ENCODE data around the gene RBP2.

RBP2 gene

DNA sequence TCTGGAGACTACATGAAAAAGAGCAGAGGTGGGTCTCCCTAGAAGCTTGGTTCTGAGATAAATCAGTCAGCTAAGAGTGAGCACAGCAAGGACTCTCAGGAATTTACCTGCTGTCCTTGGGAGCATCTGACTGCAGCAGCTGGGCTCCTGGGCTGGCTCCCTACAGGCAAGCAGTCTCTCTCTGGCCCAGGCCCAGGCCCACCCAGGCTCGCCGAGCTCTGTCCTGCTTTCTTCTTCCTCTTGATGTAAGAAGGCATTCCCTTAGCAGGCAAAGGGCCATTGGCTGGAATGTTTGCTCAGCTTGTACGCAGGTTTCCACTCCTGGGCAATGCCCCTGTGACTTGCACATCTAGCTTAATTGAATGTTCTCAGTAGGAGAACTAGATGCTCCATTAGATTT is 4.3 kb upstream of the RBP2 start:
- no peak for DNase-seq

DNA sequence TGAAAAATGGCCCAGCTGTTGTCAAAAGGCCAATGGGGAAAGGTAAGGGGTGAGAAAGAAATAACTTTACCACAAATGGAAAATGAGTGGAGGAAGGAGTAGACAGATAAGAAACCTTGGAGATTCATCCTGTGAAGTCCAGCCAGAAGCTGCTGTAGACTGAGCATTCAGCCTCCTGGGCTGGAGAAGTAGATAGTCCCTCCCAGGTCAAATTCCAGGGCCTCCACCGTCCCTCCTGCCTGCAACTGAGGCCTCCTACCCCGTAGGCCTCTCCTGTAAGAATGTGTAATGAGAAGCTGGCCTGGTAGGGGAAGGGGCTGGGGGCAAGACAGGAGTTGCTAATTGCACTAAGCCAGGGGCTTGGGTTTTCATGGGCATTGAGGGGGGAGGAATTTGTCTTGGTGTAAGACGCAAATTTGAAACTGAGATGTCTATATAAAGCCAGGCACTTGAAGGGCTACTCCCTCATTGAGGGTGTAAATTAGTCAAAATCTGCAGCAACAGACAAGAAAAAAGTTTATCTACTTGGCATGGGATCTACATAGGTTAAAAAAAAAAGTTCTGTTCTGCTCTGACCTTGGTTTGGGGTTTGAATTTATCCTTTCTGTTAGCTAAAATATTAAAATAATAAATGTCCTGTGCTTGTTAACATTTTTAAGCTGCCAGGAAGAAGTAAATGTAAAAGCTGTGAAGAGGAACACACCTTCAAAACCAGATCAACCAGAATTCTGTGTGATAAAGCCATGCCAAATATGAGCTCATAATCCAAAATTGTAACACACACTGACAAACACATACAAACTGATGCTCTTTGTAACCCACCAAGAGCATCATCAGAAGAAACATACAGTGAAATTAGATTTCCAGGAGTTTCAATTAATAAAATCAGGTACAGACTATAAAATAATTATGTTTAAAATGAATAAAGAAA is 1.7 kb upstream of the RBP2 start:
- no peak for DNase-seq

DNA sequence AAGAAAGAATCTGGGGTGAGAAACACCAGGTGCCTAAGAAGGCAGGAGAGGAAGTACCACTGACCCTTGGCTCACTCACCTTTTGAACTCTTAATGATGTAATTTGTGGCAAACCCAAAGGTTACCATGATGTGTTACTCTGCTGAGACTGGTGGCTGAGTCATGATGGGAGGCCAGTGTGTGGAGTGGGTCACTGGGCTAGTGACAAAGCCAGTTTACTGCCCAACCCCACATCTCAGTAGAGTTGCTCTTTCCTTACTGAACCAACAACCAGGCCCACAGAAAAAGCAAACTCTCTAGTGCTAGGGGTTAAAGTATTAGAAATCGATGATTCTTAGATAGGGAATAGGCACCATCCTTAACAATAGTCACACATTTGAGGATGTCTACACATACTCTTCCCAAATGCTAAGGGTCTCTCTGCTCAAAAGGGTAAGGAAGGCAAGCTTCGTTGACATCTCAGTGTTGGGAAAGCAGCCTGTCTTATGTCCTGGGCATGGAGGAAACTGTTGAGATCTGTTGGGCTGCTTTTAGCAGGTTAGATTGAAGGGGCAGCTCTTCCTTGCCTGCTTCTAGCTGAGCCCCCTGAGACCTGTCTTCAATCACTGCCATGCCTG is 3.1 kb downstream of the RBP2 start:
- DNase-seq, result no peak

DNA sequence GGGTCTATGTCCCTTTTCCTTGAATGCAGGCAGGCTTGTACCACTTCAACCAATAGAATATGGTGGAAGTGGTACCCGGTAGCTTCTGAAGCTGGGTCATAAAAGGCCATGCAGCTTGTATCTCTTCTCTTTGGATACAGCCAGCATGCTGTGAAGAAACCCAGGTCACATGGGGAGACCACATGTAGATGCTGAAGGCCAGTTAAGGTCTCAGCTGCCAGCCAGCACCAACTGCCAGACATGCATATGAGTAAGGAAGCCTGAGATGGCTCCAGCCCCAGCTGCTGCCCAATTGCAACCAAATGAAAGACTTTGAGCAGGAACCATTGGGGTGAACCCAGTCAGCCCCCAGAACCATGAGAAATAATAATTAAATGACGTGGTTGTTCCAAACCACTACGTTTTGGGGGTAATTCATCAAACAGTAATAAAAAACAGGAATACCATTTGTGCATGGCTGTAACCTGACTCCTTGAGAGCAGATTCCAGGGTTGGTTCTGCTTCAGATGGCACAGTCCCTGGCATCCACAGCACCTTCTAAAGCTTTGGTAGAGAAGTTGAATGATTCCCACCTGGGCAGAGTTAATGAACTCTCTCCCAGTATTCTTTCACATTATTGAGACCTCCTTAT is 3.8 kb downstream of the RBP2 start:
- no peak for DNase-seq

DNA sequence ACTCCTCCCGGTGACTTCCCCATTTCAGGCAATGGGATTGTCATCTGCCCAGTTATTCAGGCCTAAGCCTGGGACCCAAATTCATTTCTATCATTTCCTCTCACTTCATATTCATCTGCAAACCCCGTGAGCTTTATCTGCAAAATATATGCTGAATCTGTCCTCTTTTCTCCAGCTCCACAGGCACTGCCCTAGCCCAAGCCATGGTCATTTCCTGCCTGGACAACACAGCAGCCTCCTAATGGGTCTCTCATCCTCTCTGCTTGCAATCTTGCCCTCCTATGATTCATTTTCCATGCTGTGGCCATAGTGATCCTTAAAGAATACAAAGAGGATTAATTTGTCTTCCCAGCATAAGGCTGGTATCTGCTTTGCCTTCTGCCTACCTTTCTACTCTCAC is 6.1 kb downstream of the RBP2 start:
- DNase-seq, result no peak

DNA sequence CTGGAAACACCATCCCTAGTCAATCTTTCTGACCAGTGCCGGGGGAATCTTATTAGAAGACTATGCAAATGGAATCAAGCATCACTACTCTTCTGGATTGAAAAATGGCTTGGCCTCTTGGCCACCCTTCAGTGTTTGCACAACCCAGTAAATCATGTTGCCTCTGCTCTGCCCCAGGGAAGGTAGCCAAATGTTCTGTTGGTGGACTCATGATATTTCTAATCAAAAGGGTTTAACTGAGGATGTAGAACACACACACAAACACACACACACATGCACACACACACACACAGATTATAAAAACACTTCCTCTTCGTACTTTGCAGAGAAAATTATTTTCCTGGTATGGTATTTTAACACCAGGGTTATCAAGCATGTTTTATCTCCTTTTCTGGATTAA is 7.9 kb downstream of the RBP2 start:
- DNase-seq, result no peak

DNA sequence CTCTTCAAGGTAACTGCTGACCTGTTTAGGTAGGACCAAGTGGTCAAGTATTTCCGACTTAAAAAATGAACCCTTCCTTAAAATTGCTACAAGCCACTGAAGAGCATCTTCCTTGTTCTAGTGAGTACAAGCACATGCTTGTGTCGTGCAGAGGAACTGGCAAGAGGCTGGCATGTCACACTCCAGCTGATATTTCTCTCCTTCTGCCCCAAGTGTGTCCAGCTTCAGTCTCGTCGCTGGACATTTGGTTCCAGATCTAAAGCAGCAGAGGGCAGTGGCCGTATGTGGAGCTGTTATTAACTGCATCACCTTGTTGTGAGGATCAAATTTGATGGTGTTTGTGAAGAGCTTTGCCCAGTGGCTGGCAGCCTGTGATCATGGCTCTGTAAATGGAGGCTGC is 10.0 kb downstream of the RBP2 start:
- DNase-seq, result no peak

DNA sequence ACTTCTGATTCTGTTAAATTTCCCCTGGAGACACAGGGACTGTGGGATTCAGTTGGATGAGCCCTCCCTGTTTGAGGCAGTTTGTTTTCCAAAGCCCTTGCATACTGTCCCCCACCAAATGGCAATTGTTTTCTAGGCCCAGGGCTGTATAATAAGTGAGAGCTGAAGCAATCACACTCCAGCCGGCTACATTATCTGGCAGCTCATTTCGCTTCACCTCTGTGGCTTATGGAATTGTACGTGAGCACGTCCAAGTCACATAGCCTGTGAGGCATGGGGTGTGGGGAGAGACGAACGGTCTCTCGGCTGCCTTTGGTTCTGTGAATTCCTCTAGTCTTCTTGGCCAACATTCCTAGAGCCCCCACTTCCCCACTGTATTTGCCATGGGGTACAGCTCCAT is 10.7 kb downstream of the RBP2 start:
- no peak for DNase-seq

DNA sequence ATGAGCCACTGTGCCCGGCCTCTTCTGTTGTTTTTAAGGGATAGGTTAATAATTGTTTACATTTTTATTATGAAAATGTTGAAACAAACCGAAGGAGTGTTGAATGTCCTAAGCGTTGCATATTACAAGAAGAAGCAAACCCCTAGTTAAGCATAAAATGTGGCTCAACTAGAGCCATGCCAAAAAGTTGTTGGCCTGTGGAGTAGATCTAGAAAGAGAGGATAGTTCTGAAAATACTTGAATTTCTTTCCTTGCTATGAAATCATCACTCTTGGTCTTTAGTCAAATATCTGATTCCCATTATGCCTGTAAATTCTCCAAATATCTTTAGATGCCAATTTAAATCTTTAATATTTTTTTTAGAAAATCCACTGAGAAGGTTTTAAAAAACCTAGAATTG is 12.8 kb downstream of the RBP2 start:
- no peak for DNase-seq

DNA sequence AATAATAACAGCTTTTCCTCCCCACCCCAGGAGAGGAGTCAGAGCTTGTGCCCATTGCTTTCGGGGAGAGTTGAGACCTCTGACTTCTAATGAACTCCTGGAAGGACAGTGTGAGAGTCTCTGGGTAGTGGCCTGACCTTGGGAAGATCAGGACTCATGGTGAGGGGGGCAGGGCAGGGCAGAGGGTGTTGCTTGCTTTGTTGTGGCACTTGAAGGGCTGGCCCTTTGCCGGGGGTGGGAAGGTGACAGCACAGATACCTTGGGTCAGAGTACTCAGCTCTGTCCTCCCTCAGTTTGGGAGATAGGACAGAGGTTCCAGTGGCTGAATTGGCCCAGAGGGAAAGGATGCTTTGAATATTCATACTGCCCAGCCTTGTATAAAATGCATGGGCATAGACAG is 15.8 kb downstream of the RBP2 start:
- no peak for DNase-seq

DNA sequence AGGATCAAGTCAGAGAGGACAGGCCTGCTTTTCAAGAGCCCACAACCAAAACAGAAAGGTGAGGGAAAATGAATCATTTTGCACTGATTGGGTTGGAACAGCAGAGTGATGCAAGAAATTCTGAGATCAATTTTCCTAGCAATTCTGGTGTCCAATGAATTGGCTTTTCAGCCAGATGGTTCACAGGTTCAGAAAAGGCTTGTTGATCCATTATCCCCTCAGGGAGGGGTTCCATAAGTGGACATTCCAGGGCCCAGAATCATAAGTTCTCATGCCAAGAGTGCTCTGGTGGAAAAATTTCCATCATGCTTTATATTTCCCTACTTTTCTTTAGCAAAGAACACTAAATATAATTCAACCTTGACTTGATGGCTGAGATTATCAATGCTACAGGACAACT is 16.2 kb downstream of the RBP2 start:
- no peak for DNase-seq

DNA sequence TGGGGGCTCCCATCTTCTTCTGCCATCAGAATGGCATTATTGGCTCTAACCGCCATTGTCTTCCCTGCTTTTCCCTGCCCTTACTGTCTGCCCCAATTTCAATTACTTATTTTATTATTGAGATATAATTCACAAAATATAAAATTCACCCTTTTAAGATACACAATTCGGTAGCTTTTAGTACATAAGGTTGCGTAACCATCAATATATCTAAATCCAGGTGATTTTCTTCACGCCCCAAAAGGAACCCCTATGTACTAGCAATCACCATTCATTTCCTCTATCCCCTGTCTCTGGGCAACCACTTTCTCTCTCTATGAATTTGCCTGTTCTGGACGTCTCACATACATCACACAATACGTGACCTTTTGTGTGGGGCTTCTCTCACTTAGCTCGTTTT is 18.0 kb downstream of the RBP2 start:
- DNase-seq, result no peak

DNA sequence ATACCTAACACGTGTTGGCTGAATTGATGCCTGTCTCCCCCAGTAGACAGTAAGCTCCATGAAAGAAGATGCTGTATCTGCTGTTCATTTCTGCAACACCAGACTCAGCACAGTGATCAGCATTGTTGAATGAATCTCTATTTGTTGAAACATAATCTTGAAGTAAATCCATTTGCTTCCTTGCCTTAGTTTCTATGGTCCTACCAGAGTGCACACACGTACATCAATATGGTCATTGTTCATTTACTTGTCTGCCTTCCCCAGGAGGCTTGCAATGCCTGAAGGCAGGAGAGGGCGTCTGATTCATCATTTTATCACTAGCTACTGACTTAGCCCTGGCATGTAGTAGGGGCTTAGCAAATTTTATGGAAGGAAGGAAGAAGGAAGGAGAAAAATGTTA is 19.2 kb downstream of the RBP2 start:
- DNase-seq, result no peak

DNA sequence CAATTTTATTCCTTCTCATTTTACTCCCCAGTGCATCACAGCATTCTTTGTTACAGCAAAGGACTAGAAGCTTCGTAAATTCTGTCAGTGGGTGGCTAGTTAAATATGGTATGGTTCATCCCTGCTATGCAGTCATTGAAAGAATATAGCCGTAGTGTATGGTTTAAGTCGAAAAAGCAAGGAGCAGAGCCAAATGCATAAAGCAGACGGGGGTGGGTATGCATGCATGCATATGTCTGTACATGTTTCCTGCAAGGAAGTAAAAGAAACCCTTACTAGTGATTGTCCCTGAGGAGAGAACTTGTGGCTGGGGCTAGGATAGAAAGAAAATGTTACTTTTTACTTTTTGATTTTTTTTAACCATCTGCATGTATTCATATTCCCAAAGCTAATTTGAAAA is 19.9 kb downstream of the RBP2 start:
- no peak for DNase-seq

DNA sequence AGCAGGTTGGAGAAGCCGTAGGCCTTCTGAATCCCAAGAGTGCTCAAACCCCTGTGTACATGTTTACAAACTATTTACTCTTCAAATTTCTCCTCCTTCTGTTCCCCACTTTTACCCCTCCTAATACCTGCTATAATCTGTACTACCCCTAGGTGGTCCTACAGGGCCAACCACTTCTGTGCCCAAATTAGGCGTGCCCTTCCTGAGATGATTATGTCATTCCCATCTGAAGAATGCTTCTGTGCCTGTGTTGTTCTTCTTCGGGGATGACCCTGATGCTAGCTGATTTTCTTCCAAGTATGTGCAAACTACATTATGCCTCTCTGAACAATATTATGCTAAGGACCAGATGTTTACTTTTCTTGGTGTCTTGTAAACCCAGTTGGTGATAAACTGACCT is 20.5 kb downstream of the RBP2 start:
- no peak for DNase-seq

DNA sequence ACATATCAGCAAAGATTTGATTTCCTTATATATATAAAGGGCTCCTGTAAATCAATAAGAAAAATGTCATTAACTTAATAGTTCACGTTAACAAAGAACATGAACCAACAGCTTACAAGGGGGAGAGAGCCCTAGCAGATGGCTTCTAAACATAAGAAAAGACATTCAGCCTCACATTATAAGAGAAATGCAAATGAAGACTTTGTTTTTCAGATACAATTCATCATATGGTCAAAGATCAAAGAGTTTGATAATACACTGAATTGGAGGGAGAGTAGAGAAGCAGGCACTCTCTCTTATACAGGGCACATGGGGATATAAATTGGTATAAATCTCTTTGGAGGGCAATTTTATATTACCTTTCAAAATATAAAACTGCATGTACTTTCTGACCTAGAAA is 21.1 kb downstream of the RBP2 start:
- DNase-seq, result no peak

DNA sequence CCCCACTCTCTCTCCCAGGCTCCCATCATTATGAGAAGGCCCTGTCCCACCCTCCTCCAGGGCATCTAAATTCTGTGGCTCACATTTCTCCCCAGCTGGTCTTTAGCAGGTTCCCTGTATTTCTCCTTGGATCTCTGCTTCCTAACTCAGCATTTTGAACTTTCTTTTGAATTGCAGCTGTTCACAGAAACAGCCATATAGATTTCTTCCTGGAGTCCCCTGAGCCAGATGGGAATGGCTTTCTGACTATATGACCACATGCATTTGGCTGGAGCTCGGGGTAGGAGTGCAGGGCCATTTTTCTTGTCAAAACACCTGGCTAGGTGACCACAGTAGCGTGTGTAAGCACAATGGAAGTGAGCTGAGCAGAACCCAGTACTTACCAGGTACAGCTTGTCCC is 22.0 kb downstream of the RBP2 start:
- DNase-seq, result no peak

DNA sequence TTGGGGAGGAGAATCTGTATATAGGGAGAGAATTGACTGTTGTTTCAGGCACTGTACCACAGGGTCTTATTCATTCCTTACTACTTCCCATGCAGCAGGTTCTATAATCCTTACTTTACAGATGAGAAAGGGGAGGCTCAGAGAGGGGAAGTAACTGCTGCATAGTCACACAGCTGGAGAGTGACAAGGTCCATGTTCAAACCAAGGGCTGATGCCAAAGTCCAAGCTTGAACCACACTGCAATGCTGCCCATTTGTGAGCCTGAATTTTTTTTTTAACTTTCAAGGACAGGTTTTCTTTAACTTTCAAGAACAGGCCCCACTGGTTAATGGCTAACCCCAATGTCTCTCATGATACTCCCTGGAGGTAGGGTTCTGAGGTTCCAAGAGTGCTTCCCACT is 26.2 kb downstream of the RBP2 start:
- no peak for DNase-seq

DNA sequence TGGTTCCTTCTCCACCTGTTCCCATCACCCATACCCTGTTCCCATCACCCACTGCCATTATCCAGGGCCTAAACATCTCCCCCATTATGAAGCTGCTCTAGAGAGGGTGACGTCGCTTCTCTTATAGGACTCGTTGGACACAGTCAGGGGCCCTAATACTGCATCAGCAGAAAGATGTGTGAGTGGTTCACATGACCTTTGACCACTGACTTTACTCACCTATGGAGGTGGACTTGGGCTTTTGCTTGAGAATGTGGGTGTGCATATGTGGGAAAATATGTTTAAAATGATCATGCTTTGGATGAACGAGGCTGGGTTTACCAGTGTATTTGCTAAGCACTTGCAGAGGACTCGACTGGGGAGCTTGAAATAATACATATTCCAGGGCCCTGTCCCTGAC is 26.8 kb downstream of the RBP2 start:
- DNase-seq, result no peak

DNA sequence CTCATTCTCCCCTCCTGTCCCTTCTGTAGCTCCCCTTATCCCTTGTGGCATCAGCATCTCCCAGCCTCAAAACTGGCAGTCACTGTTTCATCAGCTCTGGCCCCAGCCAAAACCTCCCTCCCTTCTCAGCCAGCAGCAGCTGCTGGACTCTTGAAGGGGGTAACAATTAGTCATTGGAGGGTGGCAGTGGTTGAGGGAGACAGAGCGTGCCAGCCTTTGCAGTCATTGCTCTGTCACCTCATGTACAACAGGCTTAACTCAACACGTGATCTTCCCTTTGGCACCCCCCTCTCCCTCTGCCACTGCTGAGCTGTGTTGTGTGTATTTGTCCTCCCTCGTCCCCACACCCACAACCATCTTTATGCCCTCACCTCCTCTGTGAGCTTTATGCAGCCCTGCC is 28.2 kb downstream of the RBP2 start:
- DNase-seq, result no peak

DNA sequence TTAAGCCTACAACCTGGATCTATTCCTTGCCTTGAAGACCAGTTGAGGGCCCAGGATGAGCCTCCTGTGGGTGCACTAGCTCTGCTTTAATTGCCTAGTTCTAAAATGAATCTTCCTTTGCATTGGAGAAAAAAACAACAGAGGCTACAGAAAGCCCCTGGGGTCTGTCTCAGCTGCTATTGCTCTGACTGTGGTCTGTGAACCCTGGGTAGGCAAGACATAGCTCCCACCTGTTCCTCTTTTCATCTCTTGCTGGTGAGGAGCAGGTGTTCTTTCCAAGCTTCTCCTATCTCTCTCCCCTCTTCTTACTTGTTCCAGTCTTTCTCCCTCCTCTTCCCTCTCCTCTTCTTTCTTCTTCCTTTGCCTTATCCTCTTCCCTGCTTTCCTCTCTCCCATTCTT is 28.8 kb downstream of the RBP2 start:
- DNase-seq, result no peak

DNA sequence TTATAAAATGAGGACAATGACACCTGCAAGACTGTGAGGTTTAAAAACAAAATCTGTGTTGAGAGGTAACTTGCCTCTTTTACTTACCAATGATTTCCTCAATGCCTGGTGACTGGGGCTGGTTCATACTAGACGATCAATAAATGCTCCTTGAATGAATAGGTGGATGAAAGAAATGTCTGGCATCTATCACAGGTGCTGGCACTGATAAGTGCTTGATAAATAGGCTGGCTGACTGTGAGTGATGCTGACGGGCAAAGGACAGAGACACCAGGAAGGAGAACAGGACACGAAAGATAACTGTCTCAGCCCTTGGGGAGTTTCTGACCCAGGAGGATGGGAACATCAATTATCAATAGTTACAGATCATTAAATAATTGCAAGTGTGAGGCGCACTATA is 31.9 kb downstream of the RBP2 start:
- no peak for DNase-seq

DNA sequence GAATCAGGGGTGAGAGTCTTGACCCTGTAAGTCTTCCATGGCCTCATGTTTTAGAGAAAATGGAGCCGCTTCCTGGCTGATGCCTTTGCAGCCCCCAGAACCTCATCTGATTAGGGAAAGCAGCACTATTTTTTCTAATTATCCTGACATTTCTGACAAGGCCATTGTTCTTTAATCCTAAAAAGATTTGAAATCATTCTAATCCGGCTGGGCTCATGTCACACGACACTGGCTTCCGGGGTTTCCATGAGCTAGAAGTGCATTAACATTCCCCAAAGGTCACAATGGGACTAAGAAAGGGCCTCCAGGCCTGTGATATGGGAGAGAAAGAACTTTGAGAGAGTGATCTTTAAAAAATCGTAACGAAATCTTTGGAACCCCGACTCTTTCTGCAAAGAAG is 33.1 kb downstream of the RBP2 start:
- no peak for DNase-seq

DNA sequence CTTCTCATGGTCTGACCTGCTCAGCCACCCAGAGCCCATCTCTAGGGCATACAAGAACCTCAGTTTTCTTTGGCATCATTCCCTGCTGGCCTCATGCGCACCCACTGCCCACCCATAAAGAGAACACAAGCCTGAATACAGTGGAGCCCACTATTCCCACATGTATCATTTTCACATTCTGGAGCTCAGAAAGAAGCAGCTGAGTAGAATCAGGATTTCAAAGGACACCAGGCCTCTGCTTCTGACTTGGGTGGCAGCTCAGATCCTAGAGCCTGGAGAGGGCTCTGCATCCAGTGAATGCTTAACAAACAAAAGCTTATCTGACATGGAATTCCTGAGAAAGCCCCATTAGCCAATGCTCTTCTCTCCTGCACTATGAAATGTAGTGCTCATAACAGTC is 34.7 kb downstream of the RBP2 start:
- no peak for DNase-seq

All from left hindlimb (tissue), 1 donor.